Medulla oblongata (tissue), 1 donor: Measurements from ENCODE around the gene FSTL3.
"Not testable (repeated sequence)": the region's sequence is repeated elsewhere in the genome, so short reads cannot be mapped to it uniquely, and the experiment has no call there.

Experiments
- DNase-seq: peaks from one replicate; pipeline ENCODE4 v3.0.0-alpha.2; 2015; ENCODE audit errors: extremely low spot score

The FSTL3 gene

GRCh38 chr19:710767-711166 lies 34.6 kb downstream of the FSTL3 start:
- no peak for DNase-seq

DNA sequence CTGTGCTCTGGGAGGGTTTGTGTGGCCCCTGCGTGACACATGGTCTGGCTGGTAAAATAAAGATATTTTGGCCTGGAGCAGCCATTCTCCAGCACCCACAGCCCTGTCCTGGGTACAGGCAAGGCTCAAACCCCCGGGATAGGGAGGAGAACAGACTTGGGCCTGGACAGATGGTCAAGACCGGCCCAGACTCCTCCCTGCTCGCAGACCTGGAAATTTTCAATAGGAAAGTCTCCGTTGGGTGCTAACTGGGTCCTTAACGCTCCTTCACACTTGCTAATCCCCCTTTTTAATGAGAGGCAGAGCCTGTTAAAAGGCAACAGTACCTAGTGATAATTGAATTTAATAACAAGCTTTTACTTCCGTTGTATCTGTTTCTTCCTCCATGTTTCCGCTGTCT lies 35.1 kb downstream of the FSTL3 start:
- no peak for DNase-seq

- DNase-seq: no peak
Measured at GRCh38 chr19:715347-715746, 39.2 kb downstream of the FSTL3 start.

GRCh38 chr19:718251-718951 lies 42.2 kb downstream of the FSTL3 start:
- DNase-seq: peak; percentile 63

- DNase-seq: peak; percentile 64
Measured at GRCh38 chr19:718991-719512, 42.9 kb downstream of the FSTL3 start.

DNA sequence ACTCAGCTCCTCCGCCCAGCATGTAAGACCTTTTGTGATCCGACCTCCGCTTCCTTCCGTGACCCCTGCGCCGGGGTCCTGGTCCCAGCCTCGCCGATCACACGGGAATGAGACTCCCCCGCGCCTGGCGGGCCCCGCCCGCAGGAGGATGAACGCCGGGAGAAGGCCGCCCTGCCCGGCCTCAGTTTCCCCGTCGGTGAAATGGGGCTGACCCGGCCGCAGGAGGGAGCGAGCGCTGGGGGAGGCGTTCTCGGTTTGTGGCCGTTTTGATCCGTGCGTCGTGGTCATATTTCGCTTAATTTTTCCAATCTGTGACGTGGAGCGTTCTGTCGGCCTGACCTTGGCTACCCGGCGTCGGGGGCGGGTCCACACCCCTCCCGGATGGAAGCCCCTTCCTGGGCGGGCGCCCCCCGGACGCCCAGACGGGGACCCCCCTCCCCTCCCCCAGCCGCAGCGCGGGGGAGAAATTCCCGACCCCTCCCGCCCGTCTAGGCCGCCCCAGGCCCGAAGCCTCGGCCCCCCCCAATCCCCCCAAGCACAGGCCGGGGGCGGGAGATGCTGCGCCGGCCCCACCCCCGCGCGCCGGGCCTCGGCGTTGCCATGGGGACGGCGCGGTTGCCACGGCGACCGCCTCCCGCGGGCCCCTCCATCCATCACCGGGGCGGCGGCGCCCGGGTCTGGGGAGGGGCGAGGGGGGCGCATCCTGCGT lies 43.6 kb downstream of the FSTL3 start:
- peak; percentile 64 for DNase-seq

DNA sequence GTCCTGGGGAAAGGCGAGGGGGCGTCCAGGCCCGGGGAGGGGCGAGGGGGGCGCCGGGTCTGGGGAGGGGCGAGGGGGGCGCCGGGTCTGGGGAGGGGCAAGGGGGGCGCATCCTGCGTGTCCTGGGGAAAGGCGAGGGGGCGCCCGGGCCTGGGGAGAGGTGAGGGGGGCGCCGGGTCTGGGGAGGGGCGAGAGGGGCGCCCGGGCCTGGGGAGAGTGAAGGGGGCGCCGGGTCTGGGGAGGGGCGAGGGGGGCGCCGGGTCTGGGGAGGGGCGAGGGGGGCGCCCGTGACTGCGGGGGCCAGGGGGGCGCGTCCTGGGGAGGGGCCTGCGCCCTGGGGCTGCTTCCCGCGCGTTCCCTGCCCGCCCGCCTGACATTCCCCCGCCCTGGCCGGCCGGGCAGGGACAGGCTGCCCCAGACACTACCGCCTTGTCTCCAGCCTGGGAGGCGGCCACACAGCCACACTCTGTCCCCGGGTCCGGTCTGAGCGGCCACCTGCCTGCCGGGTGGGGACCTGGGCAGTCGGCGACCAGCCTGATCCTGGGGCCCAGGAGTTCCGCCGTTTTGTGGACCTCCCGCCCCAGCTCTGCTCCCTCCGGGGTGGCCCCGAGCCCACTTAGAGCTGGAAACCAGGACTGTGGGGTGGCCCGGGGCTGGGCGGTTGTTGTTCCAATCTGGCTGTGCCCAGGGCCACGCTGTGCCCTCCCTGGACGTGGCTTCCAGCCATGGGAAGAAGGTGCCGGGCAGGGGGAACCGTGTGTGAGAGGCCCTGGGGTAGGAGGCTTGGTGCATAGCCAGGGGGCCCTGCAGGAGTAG lies 44.4 kb downstream of the FSTL3 start:
- DNase-seq: peak; percentile 87

- no peak for DNase-seq
Measured at GRCh38 chr19:722553-723101, 46.4 kb downstream of the FSTL3 start.

- DNase-seq: no peak
Measured at GRCh38 chr19:723247-723646, 47.1 kb downstream of the FSTL3 start.

DNA sequence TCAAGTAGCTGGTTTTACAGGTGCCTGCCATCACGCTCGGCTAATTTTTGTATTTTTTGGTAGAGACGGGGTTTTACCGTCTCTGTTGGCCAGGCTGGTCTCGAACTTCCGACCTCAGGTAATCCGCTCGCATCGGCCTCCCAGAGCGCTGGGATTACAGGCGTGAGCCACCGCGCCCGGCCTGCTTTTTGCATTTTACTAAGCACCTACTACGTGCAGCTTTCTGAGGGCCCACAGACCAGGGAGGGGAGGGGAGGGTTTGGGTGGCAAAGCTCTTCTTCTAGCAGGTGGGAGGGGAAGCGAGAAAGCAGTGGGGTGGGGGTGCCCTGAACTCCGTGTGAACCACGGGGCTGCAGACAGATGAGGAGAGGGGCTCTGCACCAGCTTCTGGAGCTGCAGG lies 47.5 kb downstream of the FSTL3 start:
- DNase-seq: no peak

DNA sequence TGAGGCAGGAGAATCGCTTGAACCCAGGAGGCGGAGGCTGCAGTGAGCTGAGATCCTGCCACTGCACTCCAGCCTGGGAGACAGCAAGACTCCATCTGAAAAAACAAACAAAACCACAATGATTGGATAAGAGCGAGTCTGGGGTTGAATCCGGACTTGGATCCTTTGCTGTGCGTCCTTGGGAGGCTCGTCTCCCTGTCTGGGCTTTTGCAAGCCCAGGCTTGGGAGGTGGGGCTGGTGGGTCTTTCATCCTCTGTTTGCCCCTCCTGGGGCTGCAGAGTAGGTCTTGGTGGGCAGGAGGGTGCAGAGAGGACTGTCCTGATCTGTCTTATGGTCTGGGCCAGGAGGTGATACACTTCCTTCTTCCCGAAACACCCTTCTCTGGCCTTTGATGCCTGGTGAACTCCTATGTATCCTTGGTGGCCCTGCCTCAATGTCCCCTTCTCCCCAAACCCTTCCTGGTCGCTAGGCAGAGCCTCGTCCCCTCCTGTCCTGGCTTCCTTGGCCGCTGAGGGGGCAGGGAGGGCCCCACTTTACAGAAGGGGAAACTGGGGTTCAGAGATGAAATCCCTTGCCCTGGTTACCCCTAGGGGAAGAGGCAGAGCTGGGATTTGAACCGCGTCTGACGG lies 49.4 kb downstream of the FSTL3 start:
- DNase-seq: no peak

DNA sequence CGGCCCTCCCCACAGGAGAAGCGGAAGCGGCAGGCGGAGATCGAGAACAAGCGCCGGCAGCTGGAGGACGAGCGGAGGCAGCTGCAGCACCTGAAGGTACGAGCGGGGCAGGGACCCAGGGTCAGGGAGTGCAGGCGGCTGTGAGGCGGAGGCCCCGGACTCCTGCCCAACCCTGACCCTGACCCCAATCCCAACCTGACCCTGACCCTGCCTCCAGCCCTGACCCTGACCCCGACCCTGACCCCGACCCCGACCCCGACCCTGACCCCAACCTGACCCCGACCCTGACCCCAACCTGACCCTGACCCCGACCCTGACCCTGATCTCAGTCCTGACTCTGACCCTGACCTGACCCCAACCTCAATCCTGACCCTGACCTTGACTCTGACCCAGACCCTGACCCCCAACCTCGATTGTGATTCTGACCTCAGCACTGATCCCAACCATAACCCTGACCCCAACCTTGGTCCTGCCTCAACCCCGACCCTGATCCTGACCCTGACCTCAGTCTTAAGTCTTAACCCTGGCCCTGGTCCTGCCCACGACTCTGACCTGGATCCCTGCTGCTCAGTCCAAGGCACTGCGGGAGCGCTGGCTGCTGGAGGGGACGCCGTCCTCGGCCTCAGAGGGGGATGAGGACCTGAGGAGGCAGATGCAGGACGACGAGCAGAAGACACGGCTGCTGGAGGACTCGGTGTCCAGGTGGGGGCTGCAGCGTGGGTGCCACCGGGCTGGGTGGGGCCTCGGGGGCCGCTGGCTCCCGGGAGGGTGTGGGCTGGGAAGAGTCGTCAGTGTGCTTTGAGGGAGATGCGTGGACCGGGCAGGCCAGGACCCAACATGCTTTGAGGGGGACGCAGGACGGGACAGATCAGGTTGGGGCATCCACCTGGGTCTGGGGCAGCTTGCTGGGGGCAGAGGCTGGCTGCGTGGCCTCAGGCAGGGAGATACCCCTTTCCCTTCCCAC lies 51.1 kb downstream of the FSTL3 start:
- DNase-seq: no peak

DNA sequence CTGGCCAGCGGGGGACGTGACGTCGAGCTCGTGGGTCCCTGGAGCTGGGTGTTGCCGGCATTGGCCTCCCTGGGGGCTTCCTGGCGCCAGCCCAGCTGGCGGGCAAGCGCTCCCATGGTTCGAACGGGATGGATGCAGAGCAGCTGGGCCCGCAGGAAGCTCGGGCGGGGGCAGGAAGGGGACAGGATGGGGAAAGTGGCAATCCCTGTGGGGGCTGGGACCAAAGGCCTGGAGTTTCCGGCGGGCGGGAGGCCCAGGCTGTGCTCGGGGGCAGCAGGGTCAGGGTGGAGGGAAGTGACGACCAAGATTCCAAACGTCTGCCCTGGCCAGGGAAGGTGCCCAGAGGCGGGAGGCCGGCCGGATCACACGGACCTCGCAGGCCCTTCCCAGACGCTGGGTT lies 51.8 kb downstream of the FSTL3 start:
- DNase-seq: no peak

DNA sequence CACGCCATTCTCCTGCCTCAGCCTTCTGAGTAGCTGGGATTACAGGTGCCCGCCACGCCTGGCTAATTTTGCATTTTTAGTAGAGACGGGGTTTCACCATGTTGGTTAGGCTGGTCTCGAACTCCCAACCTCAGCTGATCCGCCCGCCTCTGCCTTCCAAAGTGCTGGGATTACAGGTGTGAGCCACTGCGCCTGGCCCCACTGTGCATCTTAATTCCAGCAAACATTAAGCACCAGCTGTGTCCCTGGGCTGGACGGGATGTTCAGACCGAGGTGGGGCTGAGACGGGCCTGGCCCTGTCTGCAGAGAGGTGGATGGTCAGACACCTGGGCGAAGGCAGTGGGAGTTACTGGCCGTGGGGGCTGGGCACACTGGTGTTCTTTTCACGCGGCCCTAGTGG lies 53.4 kb downstream of the FSTL3 start:
- DNase-seq: not testable (repeated sequence)

GRCh38 chr19:729965-730668 lies 53.9 kb downstream of the FSTL3 start:
- DNase-seq: no peak

- DNase-seq: no peak
Measured at GRCh38 chr19:731000-731399, 54.8 kb downstream of the FSTL3 start.

DNA sequence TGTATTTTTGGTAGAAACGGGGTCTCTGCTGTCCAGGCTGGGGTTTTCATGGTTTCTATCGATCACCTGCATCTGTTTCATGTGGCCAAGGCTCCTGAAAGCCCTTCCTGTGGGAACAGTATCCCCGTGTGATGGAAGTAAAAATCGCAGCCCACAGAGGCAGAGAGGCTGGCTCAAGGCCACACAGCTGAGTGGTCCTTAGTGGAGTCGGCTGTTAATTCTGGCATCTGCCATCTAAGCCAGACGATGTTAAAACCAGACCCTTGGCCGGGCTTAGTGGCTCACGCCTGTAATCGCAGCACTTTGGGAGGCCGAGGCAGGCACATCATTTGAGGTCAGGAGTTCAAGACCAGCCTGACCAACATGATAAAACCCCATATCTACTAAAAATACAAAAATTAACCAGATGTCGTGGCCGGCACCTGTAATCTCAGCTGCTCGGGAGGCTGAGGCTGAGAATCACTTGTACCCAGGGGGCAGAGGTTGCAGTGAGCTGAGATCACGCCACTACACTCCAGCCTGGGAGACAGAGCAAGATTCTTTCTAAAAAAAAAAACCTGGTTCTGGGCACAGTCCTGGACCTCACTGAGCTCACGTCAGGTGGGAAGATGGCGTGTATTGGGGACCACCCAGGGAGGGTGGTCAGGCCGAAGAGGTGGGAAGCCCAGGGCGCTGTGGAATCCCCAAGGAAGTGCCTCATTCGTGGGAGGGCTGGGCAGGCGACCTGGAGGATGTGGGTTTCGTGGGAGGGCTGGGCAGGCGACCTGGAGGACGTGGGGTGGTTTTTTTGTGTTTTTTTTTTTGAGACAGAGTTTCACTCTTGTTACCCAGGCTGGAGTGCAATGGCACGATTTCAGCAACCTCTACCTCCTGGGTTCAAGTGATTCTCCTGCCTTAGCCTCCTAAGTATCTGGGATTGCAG lies 56.2 kb downstream of the FSTL3 start:
- no peak for DNase-seq
